AG04449 (cell line): ENCODE results near the gene WDR45.

ENCODE experiments used
- CTCF ChIA-PET: fragments of 350-600 bp; formaldehyde crosslinking; extraction: SDS; loops from one replicate; lab custom pipeline; 2021; ENCODE audit warnings: antibody characterized with exemption; lab: Yijun Ruan, JAX
- POLR2A ChIA-PET: fragments of 400-600, 350-600 bp; formaldehyde crosslinking; extraction: SDS; loops from one replicate; lab custom pipeline; 2020; ENCODE audit warnings: antibody characterized with exemption, inconsistent platforms; lab: Yijun Ruan, JAX
- DNase-seq: peaks from one replicate; pipeline ENCODE4 v3.0.0-alpha.2; 2010; ENCODE audit warnings: low read depth, low spot score
- H3K4me3 ChIP-seq: 2 replicates; pipeline ENCODE4 v1.5.1; 2011; ENCODE audit warnings: low read depth, mild to moderate bottlenecking, control low read depth, low read length
- CTCF ChIP-seq: IDR thresholded peaks from one replicate; pipeline ENCODE4 v1.5.1; 2011; ENCODE audit warnings: mild to moderate bottlenecking, moderate library complexity, low read length, control low read depth, inconsistent platforms; ENCODE audit not compliant: insufficient read depth; ENCODE audit errors: missing control alignments

WDR45 gene

GRCh38 chrX:49106296-49106695 lies 26.6 kb upstream of the WDR45 start:
- H3K4me3 ChIP-seq: no peak overlapping the region
- no peak for DNase-seq
- CTCF ChIA-PET: interaction anchor here (1.0 to 1.1 kb wide), 3 partner anchors 9 to 21 kb away, joined by 3 to 5 read pairs (median 5); no protein-coding TSS in a partner anchor
- no peak for TF ChIP-seq CTCF
- POLR2A ChIA-PET: no interaction called here

GRCh38 chrX:49103637-49104036 lies 23.9 kb upstream of the WDR45 start:
- ChIA-PET POLR2A (no interaction called here), CTCF (interaction anchor here (1.2 kb wide), 1 partner anchor 16 kb away, joined by 3 read pairs; no protein-coding TSS in a partner anchor)
- no peak for TF ChIP-seq CTCF
- H3K4me3 ChIP-seq: no peak overlapping the region
- DNase-seq: no peak

- ChIA-PET CTCF (interaction anchor here (1.4 kb wide), 1 partner anchor 54 kb away, joined by 3 read pairs; no protein-coding TSS in a partner anchor), POLR2A (no interaction called here)
- no peak overlapping the region for H3K4me3 ChIP-seq
- no peak for TF ChIP-seq CTCF
- no peak for DNase-seq
Observed at GRCh38 chrX:49102190-49102589, 22.5 kb upstream of the WDR45 start.

GRCh38 chrX:49101629-49101984 lies 21.9 kb upstream of the WDR45 start:
- POLR2A ChIA-PET: no interaction called here
- peak overlapping the region; percentile 58 for H3K4me3 ChIP-seq
- no peak for DNase-seq
- CTCF ChIA-PET: interaction anchor here (1.0 to 1.4 kb wide), 2 partner anchors 54 to 156 kb away, joined by 3 read pairs; no protein-coding TSS in a partner anchor
- no peak for TF ChIP-seq CTCF

GRCh38 chrX:49100704-49101628 lies 21.3 kb upstream of the WDR45 start:
- no peak for TF ChIP-seq CTCF
- H3K4me3 ChIP-seq: peak overlapping the region; percentile 72
- ChIA-PET CTCF (interaction anchor here (1.0 kb wide), 1 partner anchor 155 kb away, joined by 3 read pairs; no protein-coding TSS in a partner anchor), POLR2A (no interaction called here)
- DNase-seq: peak; percentile 41

- H3K4me3 ChIP-seq: no peak overlapping the region
- POLR2A ChIA-PET: no interaction called here
- TF ChIP-seq CTCF: no peak
- CTCF ChIA-PET: interaction anchor here (0.9 to 1.5 kb wide), 3 partner anchors 10 to 59 kb away, joined by 3 to 5 read pairs (median 3); no protein-coding TSS in a partner anchor
- no peak for DNase-seq
Observed at GRCh38 chrX:49096419-49096818, 16.7 kb upstream of the WDR45 start.
